ENCODE results near the gene CADPS2. TPM values are rescaled to one million over a fixed set of nuclear protein-coding genes. Genes with fewer than 3 reads are reported as not detected.

Gene CADPS2
- total and polyA plus RNA-seq, 4 donors, result 5.6 to 41.1 (median 11.0) TPM

- Histone ChIP-seq H3K9me3 (ENCODE audit: control insufficient read depth in 4 of 4, low read length in 3 of 4) (peaks cover 0 to 8% (median 2%) of the 10 kb centered on the region in 4 donors), H3K4me3 (ENCODE audit: low read depth in 1 of 3, low read length in 3 of 3) (peak within 1 kb of the TSS in 2 of 3 donors; percentile 4 to 49), H3K4me1 (ENCODE audit: control insufficient read depth in 4 of 4, insufficient read depth in 4 of 4, low read length in 3 of 4) (peaks cover 16 to 29% (median 24%) of the 10 kb centered on the region in 4 donors), H3K36me3 (ENCODE audit: control insufficient read depth in 4 of 4, insufficient read depth in 3 of 4, low read depth in 1 of 4, low read length in 3 of 4) (no peaks in the 10 kb centered on the region), H3K27ac (ENCODE audit: low read depth in 1 of 2, low read length in 2 of 2) (no peak within 1 kb of the TSS), H3K27me3 (ENCODE audit: control insufficient read depth in 4 of 4, insufficient read depth in 4 of 4, low read length in 3 of 4) (peaks cover 4 to 57% (median 33%) of the 10 kb centered on the region in 4 donors), H3K9ac (ENCODE audit: low read depth in 1 of 2, low read length in 2 of 2) (no peak within 1 kb of the TSS)
- WGBS, result 4% methylated on average over 35 of the region's 35 CpGs
- no peak for DNase-seq (ENCODE audit: low spot score)
- TF ChIP-seq SP1 (IDR thresholded peaks at IDR 0.05), result peak; percentile 71
- TF ChIP-seq EGR1 (IDR thresholded peaks at IDR 0.05; ENCODE audit: low read depth in 2 of 2), result peak in 1 of 2 donors; percentile 54
- TF ChIP-seq FOXA1 (IDR thresholded peaks at IDR 0.05), result peak; percentile 97
- TF ChIP-seq TAF1 (conservative IDR thresholded peaks at IDR 0.05), result no peak
- TF ChIP-seq ATF3 (IDR thresholded peaks at IDR 0.05), result no peak
- peak in 1 of 2 donors; percentile 71 for TF ChIP-seq GABPA (IDR thresholded peaks at IDR 0.05 in 1 of 2, conservative IDR thresholded peaks at IDR 0.05 in 1 of 2)
- TF ChIP-seq FOXA2 (IDR thresholded peaks at IDR 0.05), result peak; percentile 97
- TF ChIP-seq JUND (IDR thresholded peaks at IDR 0.05), result peak in 1 of 2 donors; percentile 36
- TF ChIP-seq HNF4G (IDR thresholded peaks at IDR 0.05), result no peak
- TF ChIP-seq YY1 (IDR thresholded peaks at IDR 0.05), result peak; percentile 46
- TF ChIP-seq RXRA (IDR thresholded peaks at IDR 0.05), result no peak
- peak; percentile 24 to 48 for TF ChIP-seq HNF4A (conservative IDR thresholded peaks at IDR 0.05)
Observed at GRCh38 chr7:122304319-122304975, 581.8 kb downstream of the CADPS2 start, which contains the start of gene FEZF1. TSS of gene FEZF1 (minus strand) at chr7:122304750. CDS start at chr7:122304437, 313 bp downstream.

- H3K9me3 ChIP-seq (ENCODE audit: control insufficient read depth in 4 of 4, low read length in 3 of 4), result peaks cover 0 to 8% (median 3%) of the 10 kb centered on the region in 4 donors
- no peak for DNase-seq (ENCODE audit: low spot score)
- H3K27me3 ChIP-seq (ENCODE audit: control insufficient read depth in 4 of 4, insufficient read depth in 4 of 4, low read length in 3 of 4), result peaks cover 4 to 55% (median 30%) of the 10 kb centered on the region in 4 donors
- no peak overlapping the region for H3K4me3 ChIP-seq (ENCODE audit: low read depth in 1 of 3, low read length in 3 of 3)
- no peaks in the 10 kb centered on the region for H3K36me3 ChIP-seq (ENCODE audit: control insufficient read depth in 4 of 4, insufficient read depth in 3 of 4, low read depth in 1 of 4, low read length in 3 of 4)
- TF ChIP-seq FOXA1 (IDR thresholded peaks at IDR 0.05) (no peak), ATF3 (IDR thresholded peaks at IDR 0.05) (no peak), MAX (IDR thresholded peaks at IDR 0.05) (no peak), RAD21 (IDR thresholded peaks at IDR 0.05) (no peak), JUND (IDR thresholded peaks at IDR 0.05) (no peak), TAF1 (conservative IDR thresholded peaks at IDR 0.05) (no peak), FOXA2 (IDR thresholded peaks at IDR 0.05) (no peak), NR2F2 (IDR thresholded peaks at IDR 0.05) (no peak), RXRA (IDR thresholded peaks at IDR 0.05) (no peak), ZBTB33 (IDR thresholded peaks at IDR 0.05) (no peak), YY1 (IDR thresholded peaks at IDR 0.05) (no peak), EGR1 (IDR thresholded peaks at IDR 0.05; ENCODE audit: low read depth in 2 of 2) (no peak), SP1 (IDR thresholded peaks at IDR 0.05) (no peak), GABPA (IDR thresholded peaks at IDR 0.05 in 1 of 2, conservative IDR thresholded peaks at IDR 0.05 in 1 of 2) (no peak), CTCF (IDR thresholded peaks at IDR 0.05; ENCODE audit: low read depth, low read length, missing input control) (no peak)
- peaks cover 16 to 29% (median 24%) of the 10 kb centered on the region in 4 donors for H3K4me1 ChIP-seq (ENCODE audit: control insufficient read depth in 4 of 4, insufficient read depth in 4 of 4, low read length in 3 of 4)
- no peak overlapping the region for H3K9ac ChIP-seq (ENCODE audit: low read depth in 1 of 2, low read length in 2 of 2)
- 9% methylated on average over 48 of the region's 48 CpGs for WGBS
- H3K27ac ChIP-seq (ENCODE audit: low read depth in 1 of 2, low read length in 2 of 2), result no peak overlapping the region
Observed at GRCh38 chr7:122303531-122304318, 582.5 kb downstream of the CADPS2 start.

Measured in liver (tissue), 9 donors.